Measurements from ENCODE around the gene TAF6. TPM values are rescaled to one million over a fixed set of nuclear protein-coding genes. Genes with fewer than 3 reads are reported as not detected.

The TAF6 gene
- total and polyA plus RNA-seq, 9 of the 15 experiments (the other 6 are each of a cell fraction or from before 2014, with no cell fraction given) = 0.78 to 78.7 (median 21.3) TPM

GRCh38 chr7:100061518-100062193 lies 57.5 kb downstream of the TAF6 start (continued):
- TF ChIP-seq SMAD1 (IDR thresholded peaks at IDR 0.05; ENCODE audit: low read depth, low read length, partially characterized antibody) = no peak
- TF ChIP-seq CBFA2T2 (conservative IDR thresholded peaks at IDR 0.05) = peak; percentile 96
- no peak for TF ChIP-seq FIP1L1 (IDR thresholded peaks at IDR 0.05; ENCODE audit: low read depth, low read length, poor library complexity, severe bottlenecking)
- 0 out of 2 replicates have a peak, but pooled peaks have one; percentile 33 for TF ChIP-seq SMAD4 (CRISPR knock-in tag; conservative IDR thresholded peaks at IDR 0.05)
- TF ChIP-seq, protein P1, sequence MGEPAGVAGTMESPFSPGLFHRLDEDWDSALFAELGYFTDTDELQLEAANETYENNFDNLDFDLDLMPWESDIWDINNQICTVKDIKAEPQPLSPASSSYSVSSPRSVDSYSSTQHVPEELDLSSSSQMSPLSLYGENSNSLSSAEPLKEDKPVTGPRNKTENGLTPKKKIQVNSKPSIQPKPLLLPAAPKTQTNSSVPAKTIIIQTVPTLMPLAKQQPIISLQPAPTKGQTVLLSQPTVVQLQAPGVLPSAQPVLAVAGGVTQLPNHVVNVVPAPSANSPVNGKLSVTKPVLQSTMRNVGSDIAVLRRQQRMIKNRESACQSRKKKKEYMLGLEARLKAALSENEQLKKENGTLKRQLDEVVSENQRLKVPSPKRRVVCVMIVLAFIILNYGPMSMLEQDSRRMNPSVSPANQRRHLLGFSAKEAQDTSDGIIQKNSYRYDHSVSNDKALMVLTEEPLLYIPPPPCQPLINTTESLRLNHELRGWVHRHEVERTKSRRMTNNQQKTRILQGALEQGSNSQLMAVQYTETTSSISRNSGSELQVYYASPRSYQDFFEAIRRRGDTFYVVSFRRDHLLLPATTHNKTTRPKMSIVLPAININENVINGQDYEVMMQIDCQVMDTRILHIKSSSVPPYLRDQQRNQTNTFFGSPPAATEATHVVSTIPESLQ (CRISPR knock-in tag; IDR thresholded peaks at IDR 0.05) = no peak
- no peak for TF ChIP-seq NCOA6 (IDR thresholded peaks at IDR 0.05)
- TF ChIP-seq ARID3A (IDR thresholded peaks at IDR 0.05; ENCODE audit: borderline replicate concordance, low read depth, low read length) = no peak
- TF ChIP-seq HMG20A (CRISPR knock-in tag; conservative IDR thresholded peaks at IDR 0.05) = no peak
- no peak for TF ChIP-seq NCOA2 (IDR thresholded peaks at IDR 0.05; ENCODE audit: partially characterized antibody in 2 of 2)
- TF ChIP-seq, protein P2, sequence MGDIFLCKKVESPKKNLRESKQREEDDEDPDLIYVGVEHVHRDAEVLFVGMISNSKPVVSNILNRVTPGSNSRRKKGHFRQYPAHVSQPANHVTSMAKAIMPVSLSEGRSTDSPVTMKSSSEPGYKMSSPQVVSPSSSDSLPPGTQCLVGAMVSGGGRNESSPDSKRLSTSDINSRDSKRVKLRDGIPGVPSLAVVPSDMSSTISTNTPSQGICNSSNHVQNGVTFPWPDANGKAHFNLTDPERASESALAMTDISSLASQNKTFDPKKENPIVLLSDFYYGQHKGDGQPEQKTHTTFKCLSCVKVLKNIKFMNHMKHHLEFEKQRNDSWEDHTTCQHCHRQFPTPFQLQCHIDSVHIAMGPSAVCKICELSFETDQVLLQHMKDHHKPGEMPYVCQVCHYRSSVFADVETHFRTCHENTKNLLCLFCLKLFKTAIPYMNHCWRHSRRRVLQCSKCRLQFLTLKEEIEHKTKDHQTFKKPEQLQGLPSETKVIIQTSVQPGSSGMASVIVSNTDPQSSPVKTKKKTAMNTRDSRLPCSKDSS (IDR thresholded peaks at IDR 0.05; ENCODE audit: low read depth, partially characterized antibody) = no peak
- TF ChIP-seq RFX1 (IDR thresholded peaks at IDR 0.05) = no peak
- TF ChIP-seq ZNF224 (CRISPR knock-in tag; IDR thresholded peaks at IDR 0.05) = no peak
- no peak for TF ChIP-seq TOE1 (IDR thresholded peaks at IDR 0.05; ENCODE audit: borderline replicate concordance)
- no peak for TF ChIP-seq TOE1 (CRISPR knock-in tag; IDR thresholded peaks at IDR 0.05; ENCODE audit: borderline replicate concordance, low read depth)
- no peak for TF ChIP-seq E2F5 (CRISPR knock-in tag; IDR thresholded peaks at IDR 0.05)
- TF ChIP-seq EWSR1 (IDR thresholded peaks at IDR 0.05; ENCODE audit: borderline replicate concordance, low read depth, partially characterized antibody) = no peak
- no peak for TF ChIP-seq TGIF2 (CRISPR knock-in tag; IDR thresholded peaks at IDR 0.05)
- no peak for TF ChIP-seq STAG1 (CRISPR knock-in tag; IDR thresholded peaks at IDR 0.05; ENCODE audit: borderline replicate concordance)
- no peak for TF ChIP-seq HCFC1 (IDR thresholded peaks at IDR 0.05; ENCODE audit: low read depth, low read length)
- no peak for TF ChIP-seq ZNF134 (CRISPR knock-in tag; conservative IDR thresholded peaks at IDR 0.05)
- no peak for TF ChIP-seq POLR3G (IDR thresholded peaks at IDR 0.05; ENCODE audit: extremely low read depth, insufficient read length, insufficient replicate concordance)
- TF ChIP-seq ZNF354B (CRISPR knock-in tag; IDR thresholded peaks at IDR 0.05) = no peak
- TF ChIP-seq ZNF830 (CRISPR knock-in tag; IDR thresholded peaks at IDR 0.05) = no peak
- no peak for TF ChIP-seq ARID2 (IDR thresholded peaks at IDR 0.05)

All from K562 (cell line).